ENCODE data around the gene TLL1.

Gene TLL1

DNA sequence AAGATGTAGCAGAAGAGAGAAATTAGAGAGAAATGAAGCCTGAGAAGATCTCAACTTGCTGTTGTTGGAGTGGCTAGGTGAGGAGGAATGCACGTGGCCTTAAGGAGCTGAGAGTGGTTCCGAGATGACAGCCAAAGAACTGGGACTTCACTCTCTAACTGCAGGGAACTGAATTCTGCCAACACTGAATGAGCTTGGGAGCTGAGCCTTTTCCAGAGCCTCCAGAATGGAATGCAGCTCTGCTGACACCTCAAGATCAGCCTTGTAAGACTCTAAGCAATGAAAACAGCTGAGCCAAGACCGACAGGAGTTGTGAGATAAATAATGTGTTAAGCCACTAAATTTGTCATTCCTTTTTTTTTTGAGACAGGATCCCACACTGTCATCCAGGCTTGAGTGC, 73.0 kb downstream of the TLL1 start:
- no peak overlapping the region for H3K4me2 ChIP-seq (ENCODE audit: insufficient read depth, low read length)
- no peaks in the 10 kb centered on the region for H3K79me2 ChIP-seq (ENCODE audit: insufficient read depth, low read length)
- H3K27ac ChIP-seq (ENCODE audit: low read length): no peak overlapping the region
- no peak for TF ChIP-seq EZH2 (IDR thresholded peaks at IDR 0.05; ENCODE audit: borderline replicate concordance, low read depth, low read length, severe bottlenecking)
- no peak for TF ChIP-seq CTCF (IDR thresholded peaks at IDR 0.05; ENCODE audit: borderline replicate concordance, extremely low read depth, low read length, poor library complexity, severe bottlenecking)
- H2AFZ ChIP-seq (ENCODE audit: low read depth, low read length): no peak overlapping the region
- DNase-seq (no peak), ATAC-seq (ENCODE audit: insufficient read depth, low read depth) (no peak)
- H3K9ac ChIP-seq (ENCODE audit: low read depth, low read length): no peak overlapping the region
- H3K9me3 ChIP-seq (ENCODE audit: insufficient read depth, low read length, severe bottlenecking): no peaks in the 10 kb centered on the region
- H4K20me1 ChIP-seq (ENCODE audit: insufficient read depth, low read length): no peaks in the 10 kb centered on the region
- no peak overlapping the region for H3K4me3 ChIP-seq (ENCODE audit: low read depth in 1 of 2, low read length in 2 of 2)
- no peaks in the 10 kb centered on the region for H3K27me3 ChIP-seq (ENCODE audit: insufficient read depth, low read length, poor library complexity)
- no peaks in the 10 kb centered on the region for H3K36me3 ChIP-seq (ENCODE audit: insufficient read depth, low read length)
- no peaks in the 10 kb centered on the region for H3K4me1 ChIP-seq (ENCODE audit: insufficient read depth, low read length)

GRCh38 chr4:165947019-165947418, 74.0 kb downstream of the TLL1 start:
- ATAC-seq (ENCODE audit: insufficient read depth, low read depth): no peak
- no peak overlapping the region for H3K4me3 ChIP-seq (ENCODE audit: low read depth in 1 of 2, low read length in 2 of 2)
- H3K27ac ChIP-seq (ENCODE audit: low read length): no peak overlapping the region
- DNase-seq: no peak
- H3K27me3 ChIP-seq (ENCODE audit: insufficient read depth, low read length, poor library complexity): no peaks in the 10 kb centered on the region
- no peak overlapping the region for H3K4me2 ChIP-seq (ENCODE audit: insufficient read depth, low read length)
- no peak overlapping the region for H2AFZ ChIP-seq (ENCODE audit: low read depth, low read length)
- H3K36me3 ChIP-seq (ENCODE audit: insufficient read depth, low read length): no peaks in the 10 kb centered on the region
- no peaks in the 10 kb centered on the region for H3K9me3 ChIP-seq (ENCODE audit: insufficient read depth, low read length, severe bottlenecking)
- H3K4me1 ChIP-seq (ENCODE audit: insufficient read depth, low read length): no peaks in the 10 kb centered on the region
- H4K20me1 ChIP-seq (ENCODE audit: insufficient read depth, low read length): no peaks in the 10 kb centered on the region
- no peaks in the 10 kb centered on the region for H3K79me2 ChIP-seq (ENCODE audit: insufficient read depth, low read length)
- no peak overlapping the region for H3K9ac ChIP-seq (ENCODE audit: low read depth, low read length)
- TF ChIP-seq EZH2 (IDR thresholded peaks at IDR 0.05; ENCODE audit: borderline replicate concordance, low read depth, low read length, severe bottlenecking): no peak
- TF ChIP-seq CTCF (IDR thresholded peaks at IDR 0.05; ENCODE audit: borderline replicate concordance, extremely low read depth, low read length, poor library complexity, severe bottlenecking): no peak

DNA sequence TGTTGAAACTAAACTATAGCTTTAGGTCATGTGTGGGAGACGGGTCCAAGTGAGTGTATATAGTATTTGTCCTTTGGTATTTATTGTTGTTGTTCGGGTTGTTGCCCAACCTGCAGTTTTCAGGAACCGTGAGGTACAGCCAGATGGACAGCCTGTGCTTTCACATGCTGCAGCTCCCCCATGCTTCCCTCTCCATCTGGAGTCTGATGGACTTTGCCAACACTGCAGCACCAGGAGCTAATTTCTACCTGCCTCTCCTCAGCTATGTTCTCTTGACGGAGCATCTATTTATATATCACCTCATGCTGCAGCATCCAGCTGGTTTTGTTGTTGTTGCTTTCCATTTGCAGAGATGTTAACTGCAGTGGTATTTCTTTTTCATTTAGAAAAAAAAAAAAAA, 80.1 kb downstream of the TLL1 start:
- Histone ChIP-seq H3K4me2 (ENCODE audit: insufficient read depth, low read length) (no peak overlapping the region), H3K4me1 (ENCODE audit: insufficient read depth, low read length) (no peaks in the 10 kb centered on the region), H3K4me3 (ENCODE audit: low read depth in 1 of 2, low read length in 2 of 2) (no peak overlapping the region), H3K9ac (ENCODE audit: low read depth, low read length) (no peak overlapping the region), H3K27ac (ENCODE audit: low read length) (no peak overlapping the region), H2AFZ (ENCODE audit: low read depth, low read length) (no peak overlapping the region), H3K36me3 (ENCODE audit: insufficient read depth, low read length) (no peaks in the 10 kb centered on the region), H3K27me3 (ENCODE audit: insufficient read depth, low read length, poor library complexity) (no peaks in the 10 kb centered on the region), H3K9me3 (ENCODE audit: insufficient read depth, low read length, severe bottlenecking) (peaks cover 2% of the 10 kb centered on the region), H3K79me2 (ENCODE audit: insufficient read depth, low read length) (no peaks in the 10 kb centered on the region), H4K20me1 (ENCODE audit: insufficient read depth, low read length) (no peaks in the 10 kb centered on the region)
- TF ChIP-seq EZH2 (IDR thresholded peaks at IDR 0.05; ENCODE audit: borderline replicate concordance, low read depth, low read length, severe bottlenecking) (no peak), CTCF (IDR thresholded peaks at IDR 0.05; ENCODE audit: borderline replicate concordance, extremely low read depth, low read length, poor library complexity, severe bottlenecking) (no peak)
- no peak for DNase-seq
- ATAC-seq (ENCODE audit: insufficient read depth, low read depth): no peak

DNA sequence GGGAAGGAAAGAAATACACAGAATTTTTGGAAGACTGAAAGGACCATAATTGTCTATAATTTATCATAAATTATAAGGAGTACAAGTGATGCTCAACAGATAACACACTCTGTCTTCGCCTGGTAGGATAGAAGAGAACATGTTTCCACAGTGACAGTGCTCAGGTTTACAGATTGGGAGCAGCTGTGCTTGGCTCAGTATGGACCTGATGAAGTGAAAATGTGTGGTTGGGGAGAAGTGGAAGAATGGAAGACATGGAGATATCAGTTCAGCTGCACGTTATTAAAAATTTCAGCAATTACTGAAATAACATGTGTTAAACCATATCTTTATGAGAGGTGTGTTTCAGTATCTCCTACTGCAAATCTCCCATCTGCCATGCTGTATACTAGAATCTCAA, 90.6 kb downstream of the TLL1 start:
- no peaks in the 10 kb centered on the region for H3K36me3 ChIP-seq (ENCODE audit: insufficient read depth, low read length)

More for the DNA sequence above, 90.6 kb downstream of the TLL1 start:
- Histone ChIP-seq H4K20me1 (ENCODE audit: insufficient read depth, low read length) (no peaks in the 10 kb centered on the region), H3K27me3 (ENCODE audit: insufficient read depth, low read length, poor library complexity) (no peaks in the 10 kb centered on the region), H3K27ac (ENCODE audit: low read length) (no peak overlapping the region), H3K79me2 (ENCODE audit: insufficient read depth, low read length) (no peaks in the 10 kb centered on the region), H3K4me1 (ENCODE audit: insufficient read depth, low read length) (no peaks in the 10 kb centered on the region), H3K4me3 (ENCODE audit: low read depth in 1 of 2, low read length in 2 of 2) (no peak overlapping the region), H3K9ac (ENCODE audit: low read depth, low read length) (no peak overlapping the region), H3K4me2 (ENCODE audit: insufficient read depth, low read length) (no peak overlapping the region), H2AFZ (ENCODE audit: low read depth, low read length) (no peak overlapping the region), H3K9me3 (ENCODE audit: insufficient read depth, low read length, severe bottlenecking) (no peaks in the 10 kb centered on the region)
- DNase-seq: no peak
- no peak for TF ChIP-seq CTCF (IDR thresholded peaks at IDR 0.05; ENCODE audit: borderline replicate concordance, extremely low read depth, low read length, poor library complexity, severe bottlenecking)
- TF ChIP-seq EZH2 (IDR thresholded peaks at IDR 0.05; ENCODE audit: borderline replicate concordance, low read depth, low read length, severe bottlenecking): no peak
- no peak for ATAC-seq (ENCODE audit: insufficient read depth, low read depth)
